Hepatocyte (in vitro differentiated cells): ENCODE data around the gene STRIP1. TPM values are rescaled to one million over a fixed set of nuclear protein-coding genes. Genes with fewer than 3 reads are reported as not detected.

Experiments
- DNase-seq: peaks from one replicate; pipeline ENCODE4 v3.0.0-alpha.2; 2016; ENCODE audit warnings: low spot score
- H2AFZ ChIP-seq: fragments of 200-600 bp; sonication (generic); 2 replicates; pipeline ENCODE4 v1.6.0; 2016; ENCODE audit warnings: antibody characterized with exemption, mild to moderate bottlenecking
- H3K27ac ChIP-seq: fragments of 200-600 bp; sonication (generic); 2 replicates; pipeline ENCODE4 v1.5.1; 2016; ENCODE audit warnings: mild to moderate bottlenecking
- H3K27me3 ChIP-seq: fragments of 200-600 bp; sonication (generic); 2 replicates; pipeline ENCODE4 v1.6.1; 2016
- H3K36me3 ChIP-seq: fragments of 200-600 bp; sonication (generic); replicated peaks from 2 replicates; pipeline ENCODE4 v1.5.1; 2016; ENCODE audit warnings: low read depth; ENCODE audit not compliant: insufficient read depth
- H3K4me1 ChIP-seq: fragments of 200-600 bp; sonication (generic); 2 replicates; pipeline ENCODE4 v1.5.1; 2016; ENCODE audit warnings: mild to moderate bottlenecking, moderate library complexity; ENCODE audit not compliant: insufficient read depth
- H3K4me2 ChIP-seq: fragments of 200-600 bp; sonication (generic); 2 replicates; pipeline ENCODE4 v1.6.0; 2016
- H3K4me3 ChIP-seq: fragments of 200-600 bp; sonication (generic); 2 replicates; pipeline ENCODE4 v1.5.1; 2016; ENCODE audit warnings: mild to moderate bottlenecking
- H3K79me2 ChIP-seq: fragments of 200-600 bp; sonication (generic); 2 replicates; pipeline ENCODE4 v1.6.0; 2017; ENCODE audit warnings: mild to moderate bottlenecking
- H3K9me2 ChIP-seq: fragments of 200-600 bp; sonication (generic); replicated peaks from 2 replicates; pipeline ENCODE4 v1.6.0; 2017; ENCODE audit warnings: mild to moderate bottlenecking; ENCODE audit not compliant: insufficient read depth
- H3K9me3 ChIP-seq: fragments of 200-600 bp; sonication (generic); 2 replicates; pipeline ENCODE4 v1.5.1; 2016; ENCODE audit warnings: low read depth, mild to moderate bottlenecking
- H4K20me1 ChIP-seq: fragments of 200-600 bp; sonication (generic); 2 replicates; pipeline ENCODE4 v1.6.0; 2016; ENCODE audit warnings: mild to moderate bottlenecking; ENCODE audit not compliant: insufficient read depth, poor library complexity, severe bottlenecking
- CTCF ChIP-seq: fragments of 200-600 bp; sonication (generic); IDR thresholded peaks from 2 replicates; pipeline ENCODE4 v1.5.1; 2016; ENCODE audit warnings: antibody characterized with exemption, mild to moderate bottlenecking; ENCODE audit not compliant: poor library complexity
- EZH2 ChIP-seq: fragments of 200-600 bp; sonication (generic); IDR thresholded peaks from 2 replicates; pipeline ENCODE4 v1.6.1; 2016; ENCODE audit warnings: antibody characterized with exemption, mild to moderate bottlenecking, borderline replicate concordance
- EZH2phosphoT487 ChIP-seq: fragments of 200-600 bp; sonication (generic); IDR thresholded peaks from one replicate; pipeline ENCODE4 v1.6.1; 2018; ENCODE audit warnings: antibody characterized with exemption, mild to moderate bottlenecking, low read depth, moderate library complexity; ENCODE audit not compliant: unreplicated experiment, severe bottlenecking
- WGBS: methylation state at CpG from one replicate; pipeline ENCODE4 v1.1.6; 2016; ENCODE audit warnings: low lambda C conversion rate; ENCODE audit errors: missing lambda C conversion rate; 5-methylcytosine and 5-hydroxymethylcytosine counted together
- polyA plus RNA-seq: library from polyadenylated mRNA; unstranded; fragments of >200 nt; fragmentation: Nextera tagmentation; extraction: Ambion mirVana; gene quantifications from 2 replicates; pipeline ENCODE4 v1.2.1, GENCODE V29; 2016
- total RNA-seq: library from RNA; depleted of rRNA; stranded (reverse); fragments of >200 nt; gene quantifications from 2 replicates; pipeline ENCODE4 v1.2.3, GENCODE V29; 2014

STRIP1 gene
- total and polyA plus RNA-seq, 2 experiments from 2014 or later: 29.1 to 44.6 TPM

- WGBS: 97% methylated on average over 3 of the region's 3 CpGs
- peaks cover 85% of the 10 kb centered on the region for H3K79me2 ChIP-seq
- peaks cover 40% of the 10 kb centered on the region for H3K4me1 ChIP-seq
- H3K4me3 ChIP-seq: no peak overlapping the region
- no peaks in the 10 kb centered on the region for H3K9me3 ChIP-seq
- no peaks in the 10 kb centered on the region for H3K36me3 ChIP-seq
- H2AFZ ChIP-seq: no peak overlapping the region
- H4K20me1 ChIP-seq: peaks cover 56% of the 10 kb centered on the region
- no peak for DNase-seq
- H3K4me2 ChIP-seq: peak overlapping the region; percentile 95
- no peaks in the 10 kb centered on the region for H3K9me2 ChIP-seq
- H3K27ac ChIP-seq: no peak overlapping the region
- no peaks in the 10 kb centered on the region for H3K27me3 ChIP-seq
- TF ChIP-seq EZH2: no peak
- no peak for TF ChIP-seq EZH2phosphoT487
- TF ChIP-seq CTCF: no peak
Observed at GRCh38 chr1:109988349-109988914, 46.0 kb upstream of the STRIP1 start.

- Histone ChIP-seq H3K4me1 (peaks cover 42% of the 10 kb centered on the region), H3K36me3 (no peaks in the 10 kb centered on the region), H3K27me3 (no peaks in the 10 kb centered on the region), H2AFZ (no peak overlapping the region), H3K9me2 (no peaks in the 10 kb centered on the region), H3K9me3 (no peaks in the 10 kb centered on the region), H4K20me1 (peaks cover 57% of the 10 kb centered on the region), H3K4me3 (no peak overlapping the region), H3K4me2 (no peak overlapping the region), H3K79me2 (peaks cover 98% of the 10 kb centered on the region), H3K27ac (no peak overlapping the region)
- no peak for TF ChIP-seq EZH2
- no peak for TF ChIP-seq EZH2phosphoT487
- TF ChIP-seq CTCF: no peak
- no peak for DNase-seq
- WGBS: 86% methylated on average over 9 of the region's 9 CpGs
Observed at GRCh38 chr1:109989506-109990301, 44.7 kb upstream of the STRIP1 start.

GRCh38 chr1:109990302-109990653 is 44.1 kb upstream of the STRIP1 start:
- H3K27ac ChIP-seq: no peak overlapping the region
- no peaks in the 10 kb centered on the region for H3K9me3 ChIP-seq
- H3K79me2 ChIP-seq: peaks cover 100% of the 10 kb centered on the region
- H3K27me3 ChIP-seq: no peaks in the 10 kb centered on the region
- 85% methylated on average over 2 of the region's 2 CpGs for WGBS
- no peak overlapping the region for H3K4me2 ChIP-seq
- H2AFZ ChIP-seq: no peak overlapping the region
- DNase-seq: no peak
- H3K9me2 ChIP-seq: no peaks in the 10 kb centered on the region
- peaks cover 47% of the 10 kb centered on the region for H3K4me1 ChIP-seq
- H3K4me3 ChIP-seq: no peak overlapping the region
- H4K20me1 ChIP-seq: peaks cover 60% of the 10 kb centered on the region
- no peaks in the 10 kb centered on the region for H3K36me3 ChIP-seq
- no peak for TF ChIP-seq EZH2phosphoT487
- no peak for TF ChIP-seq CTCF
- TF ChIP-seq EZH2: no peak
